WTC11 (cell line): ENCODE measurements around the gene SLC25A21.

Experiments
- AFF4 ChIP-seq: sonication (generic); formaldehyde crosslinking; IDR thresholded peaks from 2 replicates; pipeline ENCODE4 v1.8.1; 2023; ENCODE audit warnings: mild to moderate bottlenecking, missing genetic modification reagents, borderline replicate concordance
- HMGXB4 ChIP-seq: sonication (generic); formaldehyde crosslinking; IDR thresholded peaks from 2 replicates; pipeline ENCODE4 v1.8.1; 2023; ENCODE audit warnings: mild to moderate bottlenecking, moderate library complexity, missing genetic modification reagents
- ZBTB43 ChIP-seq: sonication (generic); formaldehyde crosslinking; IDR thresholded peaks from 2 replicates; pipeline ENCODE4 v1.8.1; 2023; ENCODE audit warnings: mild to moderate bottlenecking, missing genetic modification reagents
- TF ChIP-seq, protein P1 (sequence below): sonication (generic); formaldehyde crosslinking; conservative IDR thresholded peaks from 2 replicates; pipeline ENCODE4 v1.8.1; 2022; ENCODE audit warnings: mild to moderate bottlenecking, missing genetic modification reagents
- TF ChIP-seq, protein P2 (sequence below): fragments of 200-600 bp; IDR thresholded peaks from 2 replicates; pipeline ENCODE4 v1.8.0; 2022; ENCODE audit warnings: antibody characterized with exemption

GRCh38 chr14:36683083-36683724 lies 489.2 kb downstream of the SLC25A21 start:
- TF ChIP-seq, protein P1, sequence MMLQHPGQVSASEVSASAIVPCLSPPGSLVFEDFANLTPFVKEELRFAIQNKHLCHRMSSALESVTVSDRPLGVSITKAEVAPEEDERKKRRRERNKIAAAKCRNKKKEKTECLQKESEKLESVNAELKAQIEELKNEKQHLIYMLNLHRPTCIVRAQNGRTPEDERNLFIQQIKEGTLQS, result no peak
- TF ChIP-seq, protein P2, sequence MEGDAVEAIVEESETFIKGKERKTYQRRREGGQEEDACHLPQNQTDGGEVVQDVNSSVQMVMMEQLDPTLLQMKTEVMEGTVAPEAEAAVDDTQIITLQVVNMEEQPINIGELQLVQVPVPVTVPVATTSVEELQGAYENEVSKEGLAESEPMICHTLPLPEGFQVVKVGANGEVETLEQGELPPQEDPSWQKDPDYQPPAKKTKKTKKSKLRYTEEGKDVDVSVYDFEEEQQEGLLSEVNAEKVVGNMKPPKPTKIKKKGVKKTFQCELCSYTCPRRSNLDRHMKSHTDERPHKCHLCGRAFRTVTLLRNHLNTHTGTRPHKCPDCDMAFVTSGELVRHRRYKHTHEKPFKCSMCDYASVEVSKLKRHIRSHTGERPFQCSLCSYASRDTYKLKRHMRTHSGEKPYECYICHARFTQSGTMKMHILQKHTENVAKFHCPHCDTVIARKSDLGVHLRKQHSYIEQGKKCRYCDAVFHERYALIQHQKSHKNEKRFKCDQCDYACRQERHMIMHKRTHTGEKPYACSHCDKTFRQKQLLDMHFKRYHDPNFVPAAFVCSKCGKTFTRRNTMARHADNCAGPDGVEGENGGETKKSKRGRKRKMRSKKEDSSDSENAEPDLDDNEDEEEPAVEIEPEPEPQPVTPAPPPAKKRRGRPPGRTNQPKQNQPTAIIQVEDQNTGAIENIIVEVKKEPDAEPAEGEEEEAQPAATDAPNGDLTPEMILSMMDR, result no peak
- TF ChIP-seq ZBTB43, result no peak
- TF ChIP-seq AFF4 (CRISPR knock-in tag), result no peak
- no peak for TF ChIP-seq HMGXB4 (CRISPR knock-in tag)
